Measurements from ENCODE around the gene SLX9.

DNA sequence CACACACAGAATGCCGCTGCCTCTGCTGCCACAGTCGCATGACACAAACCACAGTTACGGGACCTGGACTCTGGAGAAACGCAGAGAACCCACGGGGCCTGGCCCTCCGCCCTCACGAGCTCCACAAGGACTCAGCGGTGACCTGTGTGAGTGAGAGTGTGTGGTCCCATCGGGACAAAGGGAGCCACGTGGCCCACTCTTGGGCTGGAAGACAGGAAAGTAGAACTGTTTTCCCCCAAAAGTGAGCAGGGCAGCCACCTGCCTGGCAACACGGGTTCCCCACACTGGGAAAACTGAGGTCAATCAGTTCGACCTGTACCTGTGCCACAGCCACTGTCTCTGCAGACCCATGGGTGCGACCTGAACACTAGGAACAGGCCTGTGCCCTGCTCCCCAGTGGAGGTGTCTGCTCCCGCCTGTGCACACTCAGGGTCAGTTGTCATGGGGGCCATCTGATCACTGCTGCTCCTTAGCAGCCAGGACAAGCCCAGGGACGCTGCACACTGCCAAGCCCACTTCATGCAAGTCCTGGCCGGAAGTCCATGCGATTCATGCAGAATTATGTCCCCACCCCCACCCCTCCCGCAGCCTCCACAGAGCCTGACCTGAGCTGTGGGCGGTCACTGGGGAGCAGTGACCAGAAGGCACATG lies 80.2 kb downstream of the SLX9 start:
- TF ChIP-seq, protein P1, sequence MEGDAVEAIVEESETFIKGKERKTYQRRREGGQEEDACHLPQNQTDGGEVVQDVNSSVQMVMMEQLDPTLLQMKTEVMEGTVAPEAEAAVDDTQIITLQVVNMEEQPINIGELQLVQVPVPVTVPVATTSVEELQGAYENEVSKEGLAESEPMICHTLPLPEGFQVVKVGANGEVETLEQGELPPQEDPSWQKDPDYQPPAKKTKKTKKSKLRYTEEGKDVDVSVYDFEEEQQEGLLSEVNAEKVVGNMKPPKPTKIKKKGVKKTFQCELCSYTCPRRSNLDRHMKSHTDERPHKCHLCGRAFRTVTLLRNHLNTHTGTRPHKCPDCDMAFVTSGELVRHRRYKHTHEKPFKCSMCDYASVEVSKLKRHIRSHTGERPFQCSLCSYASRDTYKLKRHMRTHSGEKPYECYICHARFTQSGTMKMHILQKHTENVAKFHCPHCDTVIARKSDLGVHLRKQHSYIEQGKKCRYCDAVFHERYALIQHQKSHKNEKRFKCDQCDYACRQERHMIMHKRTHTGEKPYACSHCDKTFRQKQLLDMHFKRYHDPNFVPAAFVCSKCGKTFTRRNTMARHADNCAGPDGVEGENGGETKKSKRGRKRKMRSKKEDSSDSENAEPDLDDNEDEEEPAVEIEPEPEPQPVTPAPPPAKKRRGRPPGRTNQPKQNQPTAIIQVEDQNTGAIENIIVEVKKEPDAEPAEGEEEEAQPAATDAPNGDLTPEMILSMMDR (IDR thresholded peaks at IDR 0.05): no peak
- TF ChIP-seq POLR2A (IDR thresholded peaks at IDR 0.05) (no peak), EP300 (IDR thresholded peaks at IDR 0.05) (no peak)
